Measurements from ENCODE around the gene ARF6.

DNA sequence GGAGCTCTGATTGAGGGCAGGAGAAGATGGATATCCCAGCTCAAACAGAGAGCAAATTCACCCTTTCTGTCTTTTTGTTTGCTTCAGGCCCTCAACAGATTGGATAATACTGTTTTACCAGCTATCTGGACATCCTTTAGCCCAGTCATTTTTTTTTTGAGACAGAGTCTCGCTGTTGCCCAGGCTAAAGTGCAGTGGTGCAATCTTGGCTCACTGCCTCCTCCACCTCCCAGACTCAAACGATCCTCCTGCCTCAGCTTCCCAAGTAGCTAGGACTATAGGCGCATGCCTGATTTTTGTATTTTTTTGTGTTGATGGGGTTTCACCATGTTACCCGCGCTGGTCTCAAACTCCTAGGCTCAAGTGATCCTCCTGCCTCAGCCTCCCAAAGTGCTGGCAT lies 40.8 kb downstream of the ARF6 start:
- TF ChIP-seq SIN3A (IDR thresholded peaks at IDR 0.05; ENCODE audit: borderline replicate concordance, insufficient read depth, low read depth, low read length) (no peak), POLR2AphosphoS5 (IDR thresholded peaks at IDR 0.05; ENCODE audit: low read depth, low read length) (no peak), TCF7L2 (IDR thresholded peaks at IDR 0.05; ENCODE audit: low read depth, low read length) (no peak)
- TF ChIP-seq, protein P1, sequence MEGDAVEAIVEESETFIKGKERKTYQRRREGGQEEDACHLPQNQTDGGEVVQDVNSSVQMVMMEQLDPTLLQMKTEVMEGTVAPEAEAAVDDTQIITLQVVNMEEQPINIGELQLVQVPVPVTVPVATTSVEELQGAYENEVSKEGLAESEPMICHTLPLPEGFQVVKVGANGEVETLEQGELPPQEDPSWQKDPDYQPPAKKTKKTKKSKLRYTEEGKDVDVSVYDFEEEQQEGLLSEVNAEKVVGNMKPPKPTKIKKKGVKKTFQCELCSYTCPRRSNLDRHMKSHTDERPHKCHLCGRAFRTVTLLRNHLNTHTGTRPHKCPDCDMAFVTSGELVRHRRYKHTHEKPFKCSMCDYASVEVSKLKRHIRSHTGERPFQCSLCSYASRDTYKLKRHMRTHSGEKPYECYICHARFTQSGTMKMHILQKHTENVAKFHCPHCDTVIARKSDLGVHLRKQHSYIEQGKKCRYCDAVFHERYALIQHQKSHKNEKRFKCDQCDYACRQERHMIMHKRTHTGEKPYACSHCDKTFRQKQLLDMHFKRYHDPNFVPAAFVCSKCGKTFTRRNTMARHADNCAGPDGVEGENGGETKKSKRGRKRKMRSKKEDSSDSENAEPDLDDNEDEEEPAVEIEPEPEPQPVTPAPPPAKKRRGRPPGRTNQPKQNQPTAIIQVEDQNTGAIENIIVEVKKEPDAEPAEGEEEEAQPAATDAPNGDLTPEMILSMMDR (IDR thresholded peaks at IDR 0.05) = no peak
- TF ChIP-seq, protein P2, sequence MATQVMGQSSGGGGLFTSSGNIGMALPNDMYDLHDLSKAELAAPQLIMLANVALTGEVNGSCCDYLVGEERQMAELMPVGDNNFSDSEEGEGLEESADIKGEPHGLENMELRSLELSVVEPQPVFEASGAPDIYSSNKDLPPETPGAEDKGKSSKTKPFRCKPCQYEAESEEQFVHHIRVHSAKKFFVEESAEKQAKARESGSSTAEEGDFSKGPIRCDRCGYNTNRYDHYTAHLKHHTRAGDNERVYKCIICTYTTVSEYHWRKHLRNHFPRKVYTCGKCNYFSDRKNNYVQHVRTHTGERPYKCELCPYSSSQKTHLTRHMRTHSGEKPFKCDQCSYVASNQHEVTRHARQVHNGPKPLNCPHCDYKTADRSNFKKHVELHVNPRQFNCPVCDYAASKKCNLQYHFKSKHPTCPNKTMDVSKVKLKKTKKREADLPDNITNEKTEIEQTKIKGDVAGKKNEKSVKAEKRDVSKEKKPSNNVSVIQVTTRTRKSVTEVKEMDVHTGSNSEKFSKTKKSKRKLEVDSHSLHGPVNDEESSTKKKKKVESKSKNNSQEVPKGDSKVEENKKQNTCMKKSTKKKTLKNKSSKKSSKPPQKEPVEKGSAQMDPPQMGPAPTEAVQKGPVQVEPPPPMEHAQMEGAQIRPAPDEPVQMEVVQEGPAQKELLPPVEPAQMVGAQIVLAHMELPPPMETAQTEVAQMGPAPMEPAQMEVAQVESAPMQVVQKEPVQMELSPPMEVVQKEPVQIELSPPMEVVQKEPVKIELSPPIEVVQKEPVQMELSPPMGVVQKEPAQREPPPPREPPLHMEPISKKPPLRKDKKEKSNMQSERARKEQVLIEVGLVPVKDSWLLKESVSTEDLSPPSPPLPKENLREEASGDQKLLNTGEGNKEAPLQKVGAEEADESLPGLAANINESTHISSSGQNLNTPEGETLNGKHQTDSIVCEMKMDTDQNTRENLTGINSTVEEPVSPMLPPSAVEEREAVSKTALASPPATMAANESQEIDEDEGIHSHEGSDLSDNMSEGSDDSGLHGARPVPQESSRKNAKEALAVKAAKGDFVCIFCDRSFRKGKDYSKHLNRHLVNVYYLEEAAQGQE (IDR thresholded peaks at IDR 0.05; ENCODE audit: insufficient read depth in 1 of 2, low read depth in 2 of 2, low read length in 1 of 2) = no peak

Measured in Panc1 (cell line).